HG03469 (cell line): ENCODE results near the gene ZNF484.

Experiments
- ATAC-seq: cut with Tn5 transposase; IDR thresholded peaks from one replicate; pipeline ENCODE4 v1.9.1; 2021; ENCODE audit warnings: mild to moderate bottlenecking, moderate library complexity, moderate number of reproducible peaks; ENCODE audit not compliant: unreplicated experiment

The ZNF484 gene

GRCh38 chr9:92795598-92796336 is 82.1 kb downstream of the ZNF484 start:
- no peak for ATAC-seq
